ENCODE data around the gene ZNF25. TPM values are rescaled to one million over a fixed set of nuclear protein-coding genes. Genes with fewer than 3 reads are reported as not detected.
"Not testable (repeated sequence)": the region's sequence is repeated elsewhere in the genome, so short reads cannot be mapped to it uniquely, and the experiment has no call there.

ZNF25 gene
- total RNA-seq, 2 donors from 2014 or later = 5.7 to 9.5 TPM

- ATAC-seq (replicated peaks) = no peak
- peaks cover 8% of the 10 kb centered on the region for H3K4me1 Mint-ChIP-seq
- H3K9me3 Mint-ChIP-seq = no peaks in the 10 kb centered on the region
- H3K27me3 Mint-ChIP-seq = no peaks in the 10 kb centered on the region
- H3K27ac Mint-ChIP-seq = no peak overlapping the region
- H3K4me3 Mint-ChIP-seq = no peak overlapping the region
- peaks cover 44% of the 10 kb centered on the region for H3K36me3 Mint-ChIP-seq (ENCODE audit: low read depth)
Measured at GRCh38 chr10:37972396-37972795, 4.1 kb downstream of the ZNF25 start.

- H3K4me1 Mint-ChIP-seq = no peaks in the 10 kb centered on the region
- H3K36me3 Mint-ChIP-seq (ENCODE audit: low read depth) = peaks cover 65% of the 10 kb centered on the region
- ATAC-seq (replicated peaks) = no peak
- no peaks in the 10 kb centered on the region for H3K27me3 Mint-ChIP-seq
- H3K27ac Mint-ChIP-seq = no peak overlapping the region
- peaks cover 15% of the 10 kb centered on the region for H3K9me3 Mint-ChIP-seq
- no peak overlapping the region for H3K4me3 Mint-ChIP-seq
Measured at GRCh38 chr10:37965006-37965405, 11.4 kb downstream of the ZNF25 start.

GRCh38 chr10:37960591-37961137, 15.8 kb downstream of the ZNF25 start:
- Mint-ChIP-seq H3K4me3 (no peak overlapping the region), H3K36me3 (ENCODE audit: low read depth) (peaks cover 62% of the 10 kb centered on the region)

GRCh38 chr10:37957841-37958240, 18.6 kb downstream of the ZNF25 start:
- Mint-ChIP-seq H3K27me3 (no peaks in the 10 kb centered on the region), H3K27ac (no peak overlapping the region), H3K9me3 (peaks cover 12% of the 10 kb centered on the region), H3K36me3 (ENCODE audit: low read depth) (peaks cover 81% of the 10 kb centered on the region), H3K4me3 (no peak overlapping the region), H3K4me1 (no peaks in the 10 kb centered on the region)
- ATAC-seq (replicated peaks) = no peak

More at GRCh38 chr10:37960591-37961137, 15.8 kb downstream of the ZNF25 start:
- Mint-ChIP-seq H3K4me1 (no peaks in the 10 kb centered on the region), H3K9me3 (peaks cover 6% of the 10 kb centered on the region), H3K27ac (no peak overlapping the region), H3K27me3 (no peaks in the 10 kb centered on the region)
- no peak for ATAC-seq (replicated peaks)

GRCh38 chr10:37952926-37953325, 23.5 kb downstream of the ZNF25 start:
- Mint-ChIP-seq H3K4me3 (no peak overlapping the region), H3K9me3 (peaks cover 18% of the 10 kb centered on the region), H3K27me3 (no peaks in the 10 kb centered on the region), H3K36me3 (ENCODE audit: low read depth) (peaks cover 91% of the 10 kb centered on the region), H3K4me1 (no peaks in the 10 kb centered on the region), H3K27ac (no peak overlapping the region)
- no peak for ATAC-seq (replicated peaks)

GRCh38 chr10:37952043-37952755, 24.2 kb downstream of the ZNF25 start:
- ATAC-seq (replicated peaks) = no peak
- no peaks in the 10 kb centered on the region for H3K27me3 Mint-ChIP-seq
- H3K27ac Mint-ChIP-seq = no peak overlapping the region
- no peak overlapping the region for H3K4me3 Mint-ChIP-seq
- peaks cover 18% of the 10 kb centered on the region for H3K9me3 Mint-ChIP-seq
- H3K4me1 Mint-ChIP-seq = no peaks in the 10 kb centered on the region
- H3K36me3 Mint-ChIP-seq (ENCODE audit: low read depth) = peaks cover 84% of the 10 kb centered on the region

GRCh38 chr10:37948210-37948609, 28.2 kb downstream of the ZNF25 start:
- no peak overlapping the region for H3K4me3 Mint-ChIP-seq
- no peak for ATAC-seq (replicated peaks)
- H3K9me3 Mint-ChIP-seq = peaks cover 8% of the 10 kb centered on the region
- no peak overlapping the region for H3K27ac Mint-ChIP-seq
- no peaks in the 10 kb centered on the region for H3K4me1 Mint-ChIP-seq
- peaks cover 44% of the 10 kb centered on the region for H3K36me3 Mint-ChIP-seq (ENCODE audit: low read depth)
- no peaks in the 10 kb centered on the region for H3K27me3 Mint-ChIP-seq

- peaks cover 3% of the 10 kb centered on the region for H3K9me3 Mint-ChIP-seq
- H3K36me3 Mint-ChIP-seq (ENCODE audit: low read depth) = peaks cover 37% of the 10 kb centered on the region
- no peak overlapping the region for H3K27ac Mint-ChIP-seq
- no peak for ATAC-seq (replicated peaks)
- no peaks in the 10 kb centered on the region for H3K27me3 Mint-ChIP-seq
- H3K4me1 Mint-ChIP-seq = no peaks in the 10 kb centered on the region
- no peak overlapping the region for H3K4me3 Mint-ChIP-seq
Measured at GRCh38 chr10:37947526-37947925, 28.9 kb downstream of the ZNF25 start.

- Mint-ChIP-seq H3K27ac (no peak overlapping the region), H3K4me1 (no peaks in the 10 kb centered on the region), H3K4me3 (no peak overlapping the region), H3K27me3 (no peaks in the 10 kb centered on the region), H3K9me3 (no peaks in the 10 kb centered on the region), H3K36me3 (ENCODE audit: low read depth) (no peaks in the 10 kb centered on the region)
- no peak for ATAC-seq (replicated peaks)
Measured at GRCh38 chr10:37937864-37938263, 38.6 kb downstream of the ZNF25 start.

- no peak for ATAC-seq (replicated peaks)
- no peaks in the 10 kb centered on the region for H3K36me3 Mint-ChIP-seq (ENCODE audit: low read depth)
- H3K9me3 Mint-ChIP-seq = no peaks in the 10 kb centered on the region
- no peak overlapping the region for H3K27ac Mint-ChIP-seq
- no peak overlapping the region for H3K4me3 Mint-ChIP-seq
- no peaks in the 10 kb centered on the region for H3K4me1 Mint-ChIP-seq
- no peaks in the 10 kb centered on the region for H3K27me3 Mint-ChIP-seq
Measured at GRCh38 chr10:37934791-37935190, 41.7 kb downstream of the ZNF25 start.

- no peak overlapping the region for H3K4me3 Mint-ChIP-seq
- no peak for ATAC-seq (replicated peaks)
- H3K36me3 Mint-ChIP-seq (ENCODE audit: low read depth) = no peaks in the 10 kb centered on the region
- no peaks in the 10 kb centered on the region for H3K4me1 Mint-ChIP-seq
- no peak overlapping the region for H3K27ac Mint-ChIP-seq
- H3K27me3 Mint-ChIP-seq = no peaks in the 10 kb centered on the region
- no peaks in the 10 kb centered on the region for H3K9me3 Mint-ChIP-seq
Measured at GRCh38 chr10:37930423-37930822, 46.0 kb downstream of the ZNF25 start.

- H3K4me3 Mint-ChIP-seq; H3K36me3 Mint-ChIP-seq (ENCODE audit: low read depth); H3K27ac Mint-ChIP-seq; H3K4me1 Mint-ChIP-seq; H3K27me3 Mint-ChIP-seq; H3K9me3 Mint-ChIP-seq; ATAC-seq (replicated peaks): not testable (repeated sequence)
Measured at GRCh38 chr10:37908165-37908564, 68.3 kb downstream of the ZNF25 start.

GRCh38 chr10:37906382-37906781, 70.1 kb downstream of the ZNF25 start:
- no peaks in the 10 kb centered on the region for H3K9me3 Mint-ChIP-seq
- no peaks in the 10 kb centered on the region for H3K4me1 Mint-ChIP-seq
- H3K36me3 Mint-ChIP-seq (ENCODE audit: low read depth) = no peaks in the 10 kb centered on the region
- H3K4me3 Mint-ChIP-seq = no peak overlapping the region
- ATAC-seq (replicated peaks) = no peak
- no peaks in the 10 kb centered on the region for H3K27me3 Mint-ChIP-seq
- no peak overlapping the region for H3K27ac Mint-ChIP-seq
